DND-41 (cell line): ENCODE data around the gene SNRNP48.

Experiments
- ATAC-seq: fragments of 200-7000 bp; cut with Tn5 transposase; 3 replicates; pipeline ENCODE4 v1.9.1; 2021; ENCODE audit warnings: low read depth; ENCODE audit not compliant: insufficient read depth
- DNase-seq: peaks from one replicate; pipeline ENCODE4 v3.0.0-alpha.2; 2020
- H2AFZ ChIP-seq: 2 replicates; pipeline ENCODE4 v1.6.0; 2012; ENCODE audit warnings: low read depth, low read length
- H3K27ac ChIP-seq: 2 replicates; pipeline ENCODE4 v1.5.1; 2012; ENCODE audit warnings: low read length, inconsistent platforms
- H3K27me3 ChIP-seq: fragments of 200-600 bp; sonication (generic); 2 replicates; pipeline ENCODE4 v1.6.0; 2012; ENCODE audit warnings: low read length, mild to moderate bottlenecking, inconsistent platforms; ENCODE audit not compliant: insufficient read depth, poor library complexity
- H3K36me3 ChIP-seq: 2 replicates; pipeline ENCODE4 v1.5.1; 2012; ENCODE audit warnings: low read length, inconsistent platforms; ENCODE audit not compliant: insufficient read depth
- H3K4me1 ChIP-seq: 2 replicates; pipeline ENCODE4 v1.5.1; 2012; ENCODE audit warnings: mild to moderate bottlenecking, low read length; ENCODE audit not compliant: insufficient read depth
- H3K4me2 ChIP-seq: 2 replicates; pipeline ENCODE4 v1.6.0; 2012; ENCODE audit warnings: mild to moderate bottlenecking, moderate library complexity, low read length, inconsistent platforms; ENCODE audit not compliant: insufficient read depth
- H3K4me3 ChIP-seq, 2 experiments: fragments of 200-600 bp in 1 of 2; shearing (Covaris generic) in 1 of 2; 2 replicates each; pipeline ENCODE4 v1.5.1; 2012 to 2016; ENCODE audit warnings: inconsistent platforms in 2 of 2, low read length in 2 of 2, mild to moderate bottlenecking in 2 of 2, low read depth in 1 of 2, moderate library complexity in 1 of 2
- H3K79me2 ChIP-seq: 2 replicates; pipeline ENCODE4 v1.6.0; 2012; ENCODE audit warnings: low read length, inconsistent platforms; ENCODE audit not compliant: insufficient read depth
- H3K9ac ChIP-seq: 2 replicates; pipeline ENCODE4 v1.6.0; 2012; ENCODE audit warnings: low read depth, mild to moderate bottlenecking, inconsistent platforms, low read length, moderate library complexity
- H3K9me3 ChIP-seq: 2 replicates; pipeline ENCODE4 v1.5.1; 2012; ENCODE audit warnings: low read length, moderate library complexity, mild to moderate bottlenecking, inconsistent platforms; ENCODE audit not compliant: insufficient read depth, severe bottlenecking
- H4K20me1 ChIP-seq: 2 replicates; pipeline ENCODE4 v1.6.0; 2012; ENCODE audit warnings: low read length; ENCODE audit not compliant: insufficient read depth
- EZH2 ChIP-seq: IDR thresholded peaks from 3 replicates; pipeline ENCODE4 v1.6.1; 2012; ENCODE audit warnings: borderline replicate concordance, low read depth, mild to moderate bottlenecking, moderate library complexity, low read length, inconsistent platforms; ENCODE audit not compliant: severe bottlenecking
- TF ChIP-seq, protein P1 (sequence below): IDR thresholded peaks from 2 replicates; pipeline ENCODE4 v1.5.1; 2012; ENCODE audit warnings: borderline replicate concordance, low read length, moderate library complexity, mild to moderate bottlenecking; ENCODE audit not compliant: poor library complexity, severe bottlenecking; ENCODE audit errors: extremely low read depth

SNRNP48 gene

DNA sequence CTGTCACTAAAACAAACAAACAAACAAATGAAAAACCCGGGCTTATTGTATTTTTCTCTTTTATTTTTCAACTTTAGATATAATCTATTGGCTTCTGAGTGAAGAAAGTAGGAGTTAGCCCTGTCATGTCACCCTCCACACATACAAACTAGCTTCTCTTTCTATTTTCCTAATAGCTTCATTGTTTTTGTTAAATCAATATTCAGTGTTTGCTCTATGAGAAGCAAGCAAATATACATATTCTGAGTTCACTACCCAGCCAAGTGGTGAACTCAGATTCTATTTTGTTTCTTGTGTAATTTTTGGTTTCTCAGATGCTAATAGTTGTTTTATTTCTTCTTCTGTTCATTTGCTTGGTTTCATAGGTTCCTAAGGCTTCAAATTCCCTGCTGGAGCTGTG, 66.4 kb downstream of the SNRNP48 start:
- no peaks in the 10 kb centered on the region for H3K36me3 ChIP-seq
- H3K27me3 ChIP-seq = peaks cover 5% of the 10 kb centered on the region
- no peak overlapping the region for H3K4me3 ChIP-seq
- H3K27ac ChIP-seq = no peak overlapping the region
- no peaks in the 10 kb centered on the region for H4K20me1 ChIP-seq
- no peak for TF ChIP-seq EZH2
- TF ChIP-seq, protein P1, sequence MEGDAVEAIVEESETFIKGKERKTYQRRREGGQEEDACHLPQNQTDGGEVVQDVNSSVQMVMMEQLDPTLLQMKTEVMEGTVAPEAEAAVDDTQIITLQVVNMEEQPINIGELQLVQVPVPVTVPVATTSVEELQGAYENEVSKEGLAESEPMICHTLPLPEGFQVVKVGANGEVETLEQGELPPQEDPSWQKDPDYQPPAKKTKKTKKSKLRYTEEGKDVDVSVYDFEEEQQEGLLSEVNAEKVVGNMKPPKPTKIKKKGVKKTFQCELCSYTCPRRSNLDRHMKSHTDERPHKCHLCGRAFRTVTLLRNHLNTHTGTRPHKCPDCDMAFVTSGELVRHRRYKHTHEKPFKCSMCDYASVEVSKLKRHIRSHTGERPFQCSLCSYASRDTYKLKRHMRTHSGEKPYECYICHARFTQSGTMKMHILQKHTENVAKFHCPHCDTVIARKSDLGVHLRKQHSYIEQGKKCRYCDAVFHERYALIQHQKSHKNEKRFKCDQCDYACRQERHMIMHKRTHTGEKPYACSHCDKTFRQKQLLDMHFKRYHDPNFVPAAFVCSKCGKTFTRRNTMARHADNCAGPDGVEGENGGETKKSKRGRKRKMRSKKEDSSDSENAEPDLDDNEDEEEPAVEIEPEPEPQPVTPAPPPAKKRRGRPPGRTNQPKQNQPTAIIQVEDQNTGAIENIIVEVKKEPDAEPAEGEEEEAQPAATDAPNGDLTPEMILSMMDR = no peak
- no peak overlapping the region for H3K9ac ChIP-seq
- H3K4me1 ChIP-seq = no peaks in the 10 kb centered on the region
- no peak overlapping the region for H2AFZ ChIP-seq
- H3K9me3 ChIP-seq = no peaks in the 10 kb centered on the region
- no peaks in the 10 kb centered on the region for H3K79me2 ChIP-seq
- no peak overlapping the region for H3K4me2 ChIP-seq
- DNase-seq (no peak), ATAC-seq (no peak)

DNA sequence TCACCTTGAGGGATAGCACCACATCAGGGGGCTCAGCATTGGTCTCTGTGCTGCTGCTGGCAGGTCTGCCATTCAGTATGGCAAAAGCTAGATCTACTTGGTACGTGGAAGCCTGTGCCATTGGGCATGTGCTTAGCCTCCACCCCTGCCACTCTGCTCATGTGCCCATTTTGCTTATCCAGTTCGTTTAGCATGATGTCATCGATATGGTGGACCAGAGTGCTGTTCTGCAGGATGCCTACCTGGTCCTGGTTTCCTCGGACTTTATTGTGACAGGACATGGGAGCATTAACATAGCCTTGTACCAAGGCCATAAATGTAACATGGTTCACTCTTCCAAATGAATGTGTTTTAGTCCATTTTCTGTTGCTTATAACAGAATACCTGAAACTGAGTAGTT, 68.5 kb downstream of the SNRNP48 start:
- Histone ChIP-seq H3K27ac (no peak overlapping the region), H3K4me1 (no peaks in the 10 kb centered on the region), H3K9me3 (no peaks in the 10 kb centered on the region), H3K9ac (no peak overlapping the region), H3K36me3 (no peaks in the 10 kb centered on the region), H3K4me3 (no peak overlapping the region), H3K79me2 (no peaks in the 10 kb centered on the region), H3K27me3 (peaks cover 5% of the 10 kb centered on the region), H4K20me1 (no peaks in the 10 kb centered on the region), H3K4me2 (no peak overlapping the region), H2AFZ (no peak overlapping the region)
- ATAC-seq = no peak
- TF ChIP-seq EZH2 = no peak
- TF ChIP-seq, protein P1 = no peak
- no peak for DNase-seq

DNA sequence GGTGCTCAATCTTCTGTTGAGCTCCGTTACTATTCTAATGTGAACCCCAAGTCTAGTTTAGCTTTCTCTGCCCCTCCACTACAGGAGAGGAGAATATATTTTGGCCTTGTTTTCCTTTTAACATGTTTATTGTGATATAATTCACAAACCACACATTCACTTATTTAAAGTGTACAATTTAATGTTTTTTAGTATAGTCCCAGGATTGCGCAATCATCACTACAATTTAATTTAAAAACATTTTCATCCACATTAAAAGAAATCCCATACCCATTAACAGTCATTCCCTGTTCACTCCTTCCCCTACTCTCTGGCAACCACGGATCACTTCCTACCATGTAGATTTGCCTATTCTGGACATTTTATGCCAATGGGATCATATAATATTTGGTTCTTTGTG, 71.4 kb downstream of the SNRNP48 start:
- Histone ChIP-seq H3K9me3 (no peaks in the 10 kb centered on the region), H3K36me3 (no peaks in the 10 kb centered on the region), H3K4me2 (no peak overlapping the region), H4K20me1 (no peaks in the 10 kb centered on the region), H3K4me1 (no peaks in the 10 kb centered on the region), H3K9ac (no peak overlapping the region), H3K4me3 (no peak overlapping the region), H2AFZ (no peak overlapping the region), H3K27ac (no peak overlapping the region), H3K79me2 (no peaks in the 10 kb centered on the region), H3K27me3 (peaks cover 5% of the 10 kb centered on the region)
- no peak for ATAC-seq
- TF ChIP-seq EZH2 = no peak
- TF ChIP-seq, protein P1 = no peak
- DNase-seq = no peak
